Measurements from ENCODE around the gene HEATR1.

Gene HEATR1

GRCh38 chr1:236535662-236536161 lies 68.6 kb downstream of the HEATR1 start:
- DNase-seq = peak; percentile 85

GRCh38 chr1:236535190-236535589 lies 69.1 kb downstream of the HEATR1 start:
- no peak for DNase-seq

GRCh38 chr1:236534151-236534651 lies 70.1 kb downstream of the HEATR1 start:
- DNase-seq = no peak

- DNase-seq = no peak
Observed at GRCh38 chr1:236532850-236533249, 71.5 kb downstream of the HEATR1 start.

- DNase-seq = no peak
Observed at GRCh38 chr1:236530959-236531358, 73.4 kb downstream of the HEATR1 start.

- no peak for DNase-seq
Observed at GRCh38 chr1:236530286-236530685, 74.0 kb downstream of the HEATR1 start.

- DNase-seq = no peak
Observed at GRCh38 chr1:236526079-236526478, 78.2 kb downstream of the HEATR1 start.

- DNase-seq = no peak
Observed at GRCh38 chr1:236524895-236525184, 79.5 kb downstream of the HEATR1 start.

- peak; percentile 43 for DNase-seq
Observed at GRCh38 chr1:236524142-236524894, 80.0 kb downstream of the HEATR1 start.

- peak; percentile 50 for DNase-seq
Observed at GRCh38 chr1:236523704-236524141, 80.6 kb downstream of the HEATR1 start, which contains the start of gene LGALS8. Gene LGALS8 (plus strand): TSS chr1:236523982. CDS start chr1:236526071, 2,089 bp downstream.

GRCh38 chr1:236522937-236523703 lies 81.2 kb downstream of the HEATR1 start:
- peak; percentile 17 for DNase-seq

GRCh38 chr1:236520445-236521005 lies 83.8 kb downstream of the HEATR1 start:
- no peak for DNase-seq

- DNase-seq = no peak
Observed at GRCh38 chr1:236518322-236518721, 86.0 kb downstream of the HEATR1 start.

GRCh38 chr1:236516929-236517704 lies 87.2 kb downstream of the HEATR1 start:
- DNase-seq = peak; percentile 6

GRCh38 chr1:236515443-236515958 lies 88.8 kb downstream of the HEATR1 start:
- peak; percentile 18 for DNase-seq

GRCh38 chr1:236514703-236515442 lies 89.4 kb downstream of the HEATR1 start:
- DNase-seq = peak; percentile 15

- no peak for DNase-seq
Observed at GRCh38 chr1:236511735-236512418, 92.4 kb downstream of the HEATR1 start.

- DNase-seq = no peak
Observed at GRCh38 chr1:236509647-236510401, 94.5 kb downstream of the HEATR1 start.

GRCh38 chr1:236509203-236509602 lies 95.1 kb downstream of the HEATR1 start:
- no peak for DNase-seq

- DNase-seq = no peak
Observed at GRCh38 chr1:236508593-236509027, 95.7 kb downstream of the HEATR1 start.
